Measurements from ENCODE around the gene EYA2.
A peak's percentile ranks its signal among the peaks of the same experiment; 100 is the strongest.

EYA2 gene

GRCh38 chr20:47211036-47211435, 316.4 kb downstream of the EYA2 start:
- DNase-seq = no peak

- DNase-seq = no peak
These were observed 318.1 kb downstream of the EYA2 start for GRCh38 chr20:47212606-47213207.

DNA sequence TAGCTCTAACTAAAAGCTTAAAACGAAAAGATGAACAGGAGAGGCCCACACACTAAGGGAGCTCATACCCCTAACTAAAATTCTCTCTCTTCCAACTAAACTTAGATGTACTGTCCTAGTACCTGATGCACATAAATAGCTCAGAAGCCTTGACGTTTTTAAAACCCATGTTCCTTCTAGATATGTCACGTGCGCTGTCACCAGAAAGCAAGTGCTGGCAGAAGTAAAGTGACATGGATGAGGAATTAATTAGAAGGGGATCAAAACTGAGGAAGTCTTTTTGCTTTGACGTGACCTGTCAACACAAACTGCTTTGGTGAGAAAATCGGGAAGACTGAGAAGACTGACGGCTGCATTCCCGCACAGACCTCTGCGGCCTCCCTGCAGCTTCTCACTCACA, 319.3 kb downstream of the EYA2 start:
- DNase-seq = no peak

DNA sequence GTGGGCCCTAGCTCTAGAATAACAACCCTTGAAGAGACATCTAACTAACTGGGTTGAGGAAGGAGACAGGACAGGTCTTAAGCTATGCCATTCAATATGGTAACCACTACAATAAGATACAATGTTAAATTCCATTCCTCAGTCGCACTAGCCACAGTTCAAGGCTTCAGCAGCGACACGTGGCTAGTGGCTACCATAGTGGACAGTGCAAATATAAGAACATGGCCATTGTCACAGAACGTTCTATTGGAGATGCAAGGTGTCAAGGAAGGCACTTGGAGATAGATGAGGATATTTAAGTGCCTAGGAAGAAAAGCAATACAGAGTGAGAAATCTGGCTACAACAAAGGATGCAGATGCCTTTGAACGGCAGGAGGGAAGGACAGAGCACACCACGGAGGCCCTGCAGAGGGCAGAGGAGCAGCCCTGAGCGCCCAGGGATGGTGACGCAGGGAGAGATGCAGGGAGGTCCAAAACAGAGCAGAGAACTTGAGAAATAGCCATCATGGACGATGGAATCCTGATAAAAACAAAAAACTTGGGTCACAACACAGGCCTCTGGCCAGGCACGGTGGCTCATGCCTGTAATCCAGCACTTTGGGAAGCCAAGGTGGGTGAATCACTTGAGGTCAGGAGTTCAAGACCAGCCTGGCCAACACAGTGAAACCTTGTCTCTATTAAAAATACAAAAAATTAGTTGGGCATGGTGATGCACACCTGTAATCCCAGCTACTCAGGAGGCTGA, 321.2 kb downstream of the EYA2 start:
- no peak for DNase-seq

DNA sequence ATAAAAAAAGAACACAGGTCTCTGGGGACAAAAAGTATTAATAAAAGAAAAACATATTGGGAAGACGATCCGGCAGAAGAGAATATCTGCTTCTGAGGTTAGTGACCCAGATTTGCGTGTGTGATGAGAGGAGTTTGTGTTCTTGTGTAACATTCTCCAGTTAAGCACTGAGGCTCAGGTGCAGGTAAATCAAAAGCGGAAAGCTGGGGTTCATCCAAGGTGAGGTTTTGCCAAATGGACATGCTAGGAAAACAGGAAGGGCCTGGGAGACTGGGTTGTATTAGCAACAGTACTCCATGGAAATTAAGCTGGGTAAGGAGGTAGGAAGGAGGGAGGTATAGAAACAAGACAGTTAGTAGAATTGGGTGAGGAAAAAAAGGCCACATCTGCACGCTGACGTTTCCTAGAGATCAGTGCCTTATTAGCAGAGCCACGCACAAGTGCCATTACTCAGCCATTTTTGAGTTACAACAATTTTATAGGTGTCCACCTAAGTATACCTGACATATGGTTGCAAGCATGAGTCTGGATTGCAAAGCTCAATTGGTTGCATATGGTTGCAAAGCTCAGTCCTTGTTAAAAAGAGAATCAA, 322.3 kb downstream of the EYA2 start:
- no peak for DNase-seq

DNA sequence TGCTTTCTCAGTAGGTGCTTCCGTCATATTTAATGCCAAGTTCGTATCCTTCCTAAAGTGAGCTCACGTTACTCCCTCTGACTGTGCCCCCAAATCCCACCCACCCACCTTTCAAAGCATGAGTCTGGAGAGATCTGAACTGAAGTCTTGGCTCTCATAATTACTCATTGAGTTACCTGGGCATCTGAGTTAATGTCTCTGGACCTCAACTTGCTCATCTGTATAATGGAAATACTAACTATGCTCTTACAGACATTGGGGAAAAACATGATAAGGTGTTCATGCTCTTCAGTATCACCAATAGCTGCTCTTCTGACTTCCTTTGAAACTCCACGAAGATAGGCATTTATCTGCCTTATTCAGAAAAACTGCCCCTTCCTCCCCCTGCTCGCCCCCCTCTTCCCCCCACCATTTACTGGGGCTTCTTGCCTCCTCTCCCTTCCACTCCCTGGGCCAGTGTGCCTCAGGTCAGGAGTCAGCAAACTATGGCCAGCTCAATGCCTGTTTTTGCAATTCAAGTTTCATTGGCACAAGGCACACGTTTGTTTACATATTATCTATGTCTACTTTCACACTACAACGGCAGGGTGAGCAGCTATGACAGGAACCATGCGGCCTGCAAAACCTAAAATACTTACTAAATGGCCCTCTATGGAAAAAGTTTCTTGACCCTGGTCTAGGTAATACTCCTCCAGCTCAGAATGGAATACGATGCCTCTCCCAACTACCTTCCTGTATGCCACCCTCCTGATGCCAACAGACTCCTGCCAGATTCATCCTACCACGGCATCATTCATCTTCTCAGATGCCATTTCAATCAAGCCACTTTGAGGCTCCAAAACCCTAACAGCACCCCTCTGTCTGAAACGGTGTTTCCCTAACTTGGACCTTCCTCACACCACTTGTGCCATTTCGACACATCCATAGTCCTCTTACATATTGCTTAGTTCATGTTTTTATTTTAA, 323.1 kb downstream of the EYA2 start:
- DNase-seq = no peak

DNA sequence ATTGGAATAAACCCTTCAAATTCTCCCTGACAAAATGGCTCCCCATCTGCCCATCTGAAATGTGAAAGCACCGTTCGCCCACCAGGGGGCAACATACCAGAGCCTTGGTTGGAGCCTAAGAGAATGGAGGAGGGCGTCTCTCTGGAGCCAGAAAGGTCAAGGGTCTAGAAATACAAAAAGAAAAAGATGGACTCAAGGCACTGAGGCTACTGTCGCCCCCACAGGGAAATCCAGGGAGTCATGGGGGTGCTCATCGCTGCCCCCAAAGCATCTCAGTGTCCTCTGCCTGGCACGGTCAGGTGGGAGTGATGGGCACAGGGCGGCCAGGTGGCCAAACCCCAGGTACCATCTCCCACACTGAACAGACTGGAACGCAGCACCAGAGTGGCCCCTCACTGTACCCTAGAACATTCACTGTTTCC, 325.5 kb downstream of the EYA2 start:
- DNase-seq = peak; percentile 25

DNA sequence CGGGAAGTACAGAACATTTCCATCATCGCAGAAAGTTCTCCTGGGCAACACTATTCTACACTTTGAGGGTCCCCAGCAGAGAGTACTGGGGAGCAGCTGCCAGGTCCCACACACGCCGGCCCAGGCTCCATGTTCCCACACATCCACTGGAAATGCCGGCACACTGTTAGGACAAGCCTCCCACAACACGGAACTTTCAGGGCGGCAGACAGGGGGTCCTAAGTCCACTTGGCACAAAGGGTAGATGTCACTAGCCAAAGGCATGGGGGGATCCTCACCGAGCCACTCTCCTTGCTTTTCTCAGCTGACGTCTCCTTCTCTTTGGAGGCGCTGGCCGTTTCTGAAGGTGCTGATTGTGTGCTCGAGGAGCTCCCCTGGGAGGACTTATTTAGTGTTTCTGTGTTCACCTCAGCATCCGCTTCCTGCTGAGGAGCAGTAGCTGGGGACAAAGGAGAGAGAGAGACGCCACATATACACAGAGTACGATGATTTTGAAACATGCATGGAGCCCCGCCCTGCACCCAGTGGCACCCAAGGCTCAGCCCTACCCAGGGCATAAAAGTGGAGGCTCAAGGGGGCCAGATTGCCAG, 326.5 kb downstream of the EYA2 start:
- DNase-seq = no peak

DNA sequence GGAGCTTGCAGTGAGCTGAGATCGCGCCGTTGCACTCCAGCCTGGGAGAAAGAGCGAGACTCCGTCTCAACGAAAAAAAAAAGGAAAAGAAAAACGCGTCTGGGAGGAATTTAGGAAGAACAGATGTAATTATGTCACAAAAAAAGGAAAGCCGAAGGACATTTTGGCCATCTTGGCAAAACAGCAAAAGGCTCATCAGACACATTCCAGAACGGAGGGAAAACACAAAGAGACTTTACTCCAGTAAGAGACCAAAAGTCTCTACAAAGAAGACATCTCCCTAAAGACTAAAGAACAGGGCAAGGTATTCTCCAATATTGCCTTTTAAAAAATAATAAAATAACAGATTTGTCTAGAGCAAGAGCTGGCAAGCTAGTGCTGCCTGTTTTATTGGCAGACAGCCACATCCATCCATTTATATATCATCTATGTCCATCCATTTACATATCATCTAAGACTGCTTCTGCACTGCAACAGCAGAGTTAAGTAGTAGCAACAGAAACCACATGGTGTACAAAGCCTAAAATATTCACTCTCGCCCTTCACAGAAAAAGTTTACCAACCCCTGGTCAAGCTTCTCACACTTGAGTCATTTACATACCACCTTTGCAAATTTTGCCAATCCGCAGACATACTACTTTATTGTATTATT, 328.0 kb downstream of the EYA2 start:
- DNase-seq = no peak

DNA sequence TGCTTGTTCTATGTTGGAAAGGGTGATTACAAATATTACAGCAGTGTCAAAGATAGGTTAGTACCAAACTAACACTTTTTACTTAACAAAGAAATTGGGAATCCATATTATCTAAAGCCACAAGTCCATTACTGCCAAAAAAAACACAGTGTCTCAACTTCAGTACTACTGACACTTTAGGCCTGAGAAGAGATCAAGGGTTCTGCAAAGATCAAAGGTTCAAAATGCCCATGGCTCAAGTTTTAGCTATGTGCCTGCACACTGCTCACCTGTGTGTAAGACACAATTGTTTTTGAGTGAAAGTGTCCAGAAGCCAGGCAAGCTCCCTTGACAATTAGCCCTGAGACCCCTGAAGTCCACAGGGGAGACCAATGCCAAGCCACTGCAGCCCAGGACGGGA, 329.3 kb downstream of the EYA2 start:
- no peak for DNase-seq

DNA sequence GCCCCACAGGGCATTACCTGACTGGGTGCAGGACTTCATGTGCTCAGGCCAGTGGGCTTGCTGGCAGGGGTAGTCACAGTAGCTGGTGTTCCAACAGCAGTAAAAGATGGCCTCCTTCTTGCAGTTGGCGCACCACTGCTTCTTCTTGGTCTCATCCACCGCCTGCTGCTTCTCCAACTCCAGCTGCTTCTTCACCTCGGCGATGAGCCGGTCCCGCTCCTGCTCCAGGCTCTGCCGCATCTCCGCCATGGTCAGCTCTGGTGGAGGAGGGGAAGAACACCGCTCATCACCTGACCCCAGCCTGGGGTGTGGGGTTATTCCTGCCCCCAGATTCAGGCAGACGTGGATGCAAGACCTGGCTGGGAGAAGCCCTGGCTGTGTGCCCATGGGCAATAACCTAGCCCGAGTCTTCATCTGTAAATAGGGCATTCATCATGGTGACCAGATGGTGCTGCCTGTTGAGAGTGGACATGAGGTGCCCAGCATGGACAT, 329.7 kb downstream of the EYA2 start:
- DNase-seq = no peak

DNA sequence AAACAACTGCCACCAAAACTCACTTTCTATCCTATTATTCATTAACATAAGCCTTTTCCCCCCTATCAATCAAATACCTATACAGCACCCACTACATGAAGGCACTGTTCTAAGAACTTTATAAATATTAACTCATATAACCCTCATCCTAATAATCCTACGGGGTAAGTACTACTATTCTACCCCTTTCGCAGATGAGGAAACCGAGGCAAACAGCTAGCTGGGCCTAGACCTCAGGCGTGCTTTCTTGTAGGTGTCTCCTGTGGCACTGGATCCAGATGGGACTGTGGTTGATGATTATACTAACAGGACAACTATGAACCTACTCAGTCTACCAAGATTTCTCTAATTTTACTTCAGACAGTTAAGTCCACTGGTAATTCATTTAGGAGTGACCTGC, 330.2 kb downstream of the EYA2 start:
- DNase-seq = no peak

DNA sequence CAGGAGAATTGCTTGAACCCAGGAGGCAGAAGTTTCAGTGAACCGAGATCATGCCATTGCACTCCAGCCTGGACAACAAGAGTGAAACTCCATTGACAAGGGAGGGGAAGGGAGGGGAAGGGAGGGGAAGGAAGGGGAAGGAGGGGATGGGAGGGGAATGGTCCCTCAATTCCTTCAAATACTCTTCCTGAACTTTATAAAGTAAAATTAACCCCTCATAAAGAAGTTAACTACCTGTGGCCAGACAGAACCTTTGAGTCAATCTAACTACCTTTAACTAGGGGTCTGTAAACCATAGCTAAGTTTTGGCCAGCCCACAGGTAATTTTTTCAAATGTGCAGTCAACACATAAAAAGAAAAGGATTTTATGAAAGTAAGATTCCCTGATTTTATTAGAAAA, 330.8 kb downstream of the EYA2 start:
- no peak for DNase-seq

GRCh38 chr20:47227119-47227518, 332.5 kb downstream of the EYA2 start:
- DNase-seq = no peak

- no peak for DNase-seq
These were observed 332.9 kb downstream of the EYA2 start for GRCh38 chr20:47227576-47227975.

GRCh38 chr20:47228654-47229053, 334.0 kb downstream of the EYA2 start:
- no peak for DNase-seq

GRCh38 chr20:47230811-47231256, 336.2 kb downstream of the EYA2 start:
- no peak for DNase-seq

DNA sequence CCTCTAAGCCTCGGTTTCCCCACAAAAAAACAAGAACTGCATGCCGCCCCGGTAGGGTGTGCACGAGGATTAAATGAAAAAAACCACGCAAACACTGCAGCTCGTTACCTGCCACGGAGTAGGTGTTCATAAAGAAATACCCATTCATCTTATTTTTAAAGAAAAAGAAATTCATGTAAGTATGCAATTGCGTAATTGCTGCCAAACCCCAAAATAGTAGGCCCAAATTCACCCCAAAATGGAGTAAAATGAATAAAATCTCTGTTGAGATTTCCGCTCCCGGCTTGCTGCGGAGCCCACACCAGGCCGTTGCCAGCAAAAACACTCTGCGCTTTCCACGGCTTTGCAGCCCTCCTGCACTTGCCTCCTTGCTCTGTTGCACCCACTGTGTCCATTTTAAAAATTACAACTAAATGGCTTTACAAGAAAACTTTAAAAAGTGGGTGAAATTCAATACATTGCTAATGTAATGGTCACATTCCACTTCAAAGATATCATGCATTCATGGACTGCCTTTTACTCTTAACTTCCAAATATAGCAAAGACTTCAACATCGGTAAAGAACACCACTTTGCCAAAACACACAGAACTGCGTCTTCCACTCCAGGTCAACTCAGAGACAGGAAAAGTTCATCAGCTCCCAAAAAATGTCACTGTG, 336.9 kb downstream of the EYA2 start:
- DNase-seq = peak; percentile 39

GRCh38 chr20:47232518-47232917, 337.9 kb downstream of the EYA2 start:
- DNase-seq = no peak

- no peak for DNase-seq
These were observed 338.9 kb downstream of the EYA2 start for GRCh38 chr20:47233333-47234188.

All from HCEC 1CT (cell line).